ENCODE results near the gene CRACR2B.

Gene CRACR2B

DNA sequence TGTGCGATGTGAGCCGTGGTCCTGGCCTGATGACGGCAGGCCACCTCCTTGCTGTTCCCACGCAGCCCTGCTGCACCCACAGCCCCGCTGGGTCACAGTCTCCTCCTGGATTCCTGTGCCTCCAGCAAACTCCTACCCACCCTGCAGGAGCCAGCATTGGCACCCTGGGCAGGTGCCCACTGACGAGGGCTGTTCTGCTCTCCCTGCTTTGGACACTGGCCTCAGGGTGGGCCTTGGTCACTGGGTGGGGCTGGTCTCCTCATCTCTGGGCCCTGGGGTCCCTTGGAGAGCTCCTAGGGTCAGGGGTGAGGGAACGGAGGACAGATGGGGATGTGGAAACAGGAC is 27.6 kb downstream of the CRACR2B start:
- no peak for DNase-seq

DNA sequence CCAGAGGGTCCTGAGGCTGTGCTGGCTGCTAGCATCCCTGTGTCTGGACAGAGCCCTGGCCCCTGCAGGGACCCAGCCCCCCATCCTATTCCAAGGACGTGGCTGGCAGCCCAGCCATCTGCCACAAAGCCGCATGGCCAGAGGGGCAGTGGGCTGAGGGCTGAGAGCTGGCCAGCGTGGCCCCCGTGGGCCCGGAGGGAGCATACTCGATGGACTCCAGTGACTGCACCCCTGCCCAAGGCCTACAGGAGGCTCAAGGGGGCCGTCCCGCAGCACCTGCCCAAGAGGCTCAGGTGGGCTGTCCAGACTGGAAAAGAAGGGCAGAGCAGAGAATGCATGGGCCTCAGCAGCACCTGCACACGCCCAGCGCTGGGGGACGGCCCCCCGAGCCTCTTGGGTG is 28.1 kb downstream of the CRACR2B start:
- DNase-seq: no peak

DNA sequence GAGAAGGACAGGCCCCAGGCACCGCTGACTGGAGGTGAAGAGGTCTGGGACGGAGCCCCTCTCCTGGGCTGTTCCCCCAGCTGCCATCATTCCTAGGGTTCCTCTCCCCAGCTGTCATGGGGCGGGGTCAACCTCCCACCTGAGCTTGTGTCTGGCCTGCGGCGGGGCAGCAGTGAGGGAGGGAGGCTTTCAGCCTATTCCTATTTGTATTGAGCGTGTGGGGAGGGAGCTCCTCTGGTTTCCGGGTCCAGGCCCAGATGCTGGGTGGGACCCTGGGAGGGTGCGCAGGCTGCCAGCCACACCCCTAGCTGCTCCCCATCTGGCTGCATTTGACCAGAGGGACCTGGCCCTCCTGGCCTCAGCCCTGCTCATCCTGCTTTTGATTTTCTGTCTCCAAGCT is 28.7 kb downstream of the CRACR2B start:
- DNase-seq: no peak

DNA sequence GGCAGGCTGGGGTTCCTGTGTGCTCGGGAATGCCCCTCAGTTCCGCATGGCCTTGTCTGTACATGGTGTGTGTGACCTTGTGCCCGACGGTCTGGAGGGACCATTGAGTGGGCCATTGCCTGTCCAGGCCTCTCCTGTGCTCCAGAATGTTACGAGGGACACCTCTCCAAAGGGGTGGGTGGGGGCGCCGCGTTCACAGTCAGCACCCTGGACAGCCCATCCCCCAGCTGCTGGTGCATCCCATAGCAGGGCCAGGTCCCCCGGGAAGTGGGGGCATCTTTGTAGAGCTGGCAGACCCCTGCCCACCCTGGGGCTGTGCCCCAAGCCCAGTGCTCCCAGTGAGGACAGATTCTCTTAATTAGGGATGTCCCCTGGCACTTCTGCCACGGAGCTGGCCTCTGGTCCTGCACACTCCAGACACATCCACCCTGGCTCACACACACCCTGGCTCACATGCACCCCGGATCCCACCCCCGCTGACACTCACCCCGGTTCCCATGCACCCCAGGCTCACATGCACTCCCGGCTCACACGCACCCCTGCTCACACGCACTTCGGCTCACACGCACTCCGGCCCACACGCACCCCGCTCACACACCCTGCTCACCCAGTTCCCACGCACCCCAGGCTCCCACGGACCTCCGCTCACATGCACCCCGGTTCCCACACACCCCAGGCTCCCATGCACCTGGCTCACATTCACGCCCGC is 30.5 kb downstream of the CRACR2B start:
- DNase-seq: no peak

- no peak for DNase-seq
These were observed 31.1 kb downstream of the CRACR2B start for GRCh38 chr11:858762-859339.

GRCh38 chr11:859394-860131 is 31.8 kb downstream of the CRACR2B start:
- DNase-seq: no peak

DNA sequence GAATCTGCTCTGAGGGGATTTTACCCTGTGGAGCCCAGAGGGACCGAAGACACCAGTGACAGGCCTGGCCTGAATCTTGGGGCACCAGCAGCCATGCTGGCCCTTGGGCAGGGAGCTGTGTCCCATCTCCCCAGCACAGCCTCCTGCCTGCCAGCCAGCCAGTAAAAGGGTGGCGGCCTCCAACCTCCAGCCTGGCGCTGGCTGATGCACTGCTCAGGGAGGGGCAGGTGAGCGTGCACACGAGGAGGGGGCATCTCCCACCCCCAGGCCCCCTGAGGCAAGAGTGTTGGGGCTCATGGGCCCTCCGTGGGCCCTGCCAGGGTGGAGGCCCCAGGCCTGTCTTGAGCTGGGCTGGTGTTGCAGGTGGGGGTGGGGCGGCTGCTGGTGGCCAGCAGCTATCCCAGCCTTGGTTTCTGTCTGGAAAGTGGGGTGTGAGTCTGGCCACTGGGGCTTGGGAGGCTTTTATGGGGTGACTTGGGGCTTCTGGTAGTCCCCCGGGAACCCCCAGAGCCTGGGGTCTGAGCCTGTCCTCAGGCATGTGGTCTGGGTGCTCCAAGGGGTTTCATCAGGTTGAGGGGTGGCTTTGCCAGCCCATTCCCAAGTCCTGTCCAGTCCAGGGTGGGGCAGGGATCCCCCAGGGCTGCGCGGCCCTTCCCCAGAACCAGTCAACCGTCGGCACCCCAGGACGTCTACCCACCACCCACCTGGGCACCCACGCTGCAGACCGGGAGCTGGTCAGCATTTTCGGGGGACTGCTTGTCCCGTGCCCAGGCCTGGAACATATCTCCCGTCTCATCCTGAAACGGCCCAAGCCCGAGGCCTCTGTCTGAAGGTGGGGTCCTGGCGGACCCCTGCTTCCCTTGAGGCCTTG is 32.8 kb downstream of the CRACR2B start:
- DNase-seq: no peak

- no peak for DNase-seq
These were observed 33.4 kb downstream of the CRACR2B start for GRCh38 chr11:861105-861479.

GRCh38 chr11:862081-862661 is 34.5 kb downstream of the CRACR2B start:
- DNase-seq: no peak

DNA sequence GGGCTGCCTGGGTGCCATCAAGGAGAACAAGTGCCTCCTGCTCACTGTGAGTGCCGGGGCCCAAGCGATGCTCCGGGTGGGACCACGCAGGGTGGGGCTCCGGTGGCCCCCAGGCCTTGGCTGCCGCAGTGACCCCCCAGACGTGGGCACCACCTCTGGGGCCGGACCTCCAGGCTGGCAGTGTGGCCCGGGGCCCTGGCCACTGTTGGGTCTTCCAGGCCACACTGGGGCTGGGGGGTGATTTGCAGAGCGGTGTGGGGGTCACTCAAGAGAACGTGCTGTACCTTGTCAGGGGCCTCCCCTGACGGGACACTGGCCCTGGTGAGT is 34.9 kb downstream of the CRACR2B start:
- no peak for DNase-seq

DNA sequence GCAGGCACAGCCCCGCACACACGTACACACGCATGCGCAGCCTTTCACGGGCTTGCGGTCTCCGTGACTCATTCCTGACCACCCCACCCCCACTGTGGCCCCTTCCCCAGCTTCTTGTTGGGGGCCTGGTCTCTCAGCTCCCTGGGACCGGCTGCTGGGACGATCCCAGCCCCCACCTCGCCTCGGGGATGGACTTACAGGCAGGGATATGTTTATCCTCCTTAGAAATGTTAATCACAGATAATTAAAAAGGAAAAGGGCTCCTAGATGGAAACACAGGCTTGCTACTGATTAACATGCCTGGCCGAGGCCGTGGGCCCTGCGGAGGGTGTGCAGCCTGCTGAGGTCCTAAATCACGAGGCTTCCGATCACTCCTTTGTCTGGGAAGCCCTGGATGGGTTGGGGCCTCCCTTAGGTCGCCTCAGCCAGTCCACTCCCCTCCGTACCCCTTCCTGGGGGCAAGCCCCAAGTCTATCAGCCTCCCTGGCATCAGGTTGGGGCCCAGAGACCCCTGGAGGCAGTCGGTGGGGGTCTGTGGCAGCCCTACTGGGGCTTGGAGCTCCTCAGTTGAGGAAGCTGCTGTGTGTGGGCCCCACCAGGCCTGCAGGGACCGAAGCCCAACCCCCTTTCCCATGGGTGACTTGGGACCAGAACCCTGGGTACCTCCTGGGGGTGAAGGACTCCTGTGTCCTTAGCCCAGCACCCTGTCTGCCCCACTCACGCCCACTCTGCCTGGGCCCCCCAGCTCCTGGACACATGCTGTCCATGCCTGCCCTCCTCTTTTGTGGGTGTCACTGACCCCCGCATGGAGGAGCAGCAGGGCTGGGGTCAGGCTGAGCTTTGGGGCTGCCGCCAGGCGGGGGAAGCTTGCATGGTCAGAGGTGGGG is 35.5 kb downstream of the CRACR2B start:
- DNase-seq: no peak

DNA sequence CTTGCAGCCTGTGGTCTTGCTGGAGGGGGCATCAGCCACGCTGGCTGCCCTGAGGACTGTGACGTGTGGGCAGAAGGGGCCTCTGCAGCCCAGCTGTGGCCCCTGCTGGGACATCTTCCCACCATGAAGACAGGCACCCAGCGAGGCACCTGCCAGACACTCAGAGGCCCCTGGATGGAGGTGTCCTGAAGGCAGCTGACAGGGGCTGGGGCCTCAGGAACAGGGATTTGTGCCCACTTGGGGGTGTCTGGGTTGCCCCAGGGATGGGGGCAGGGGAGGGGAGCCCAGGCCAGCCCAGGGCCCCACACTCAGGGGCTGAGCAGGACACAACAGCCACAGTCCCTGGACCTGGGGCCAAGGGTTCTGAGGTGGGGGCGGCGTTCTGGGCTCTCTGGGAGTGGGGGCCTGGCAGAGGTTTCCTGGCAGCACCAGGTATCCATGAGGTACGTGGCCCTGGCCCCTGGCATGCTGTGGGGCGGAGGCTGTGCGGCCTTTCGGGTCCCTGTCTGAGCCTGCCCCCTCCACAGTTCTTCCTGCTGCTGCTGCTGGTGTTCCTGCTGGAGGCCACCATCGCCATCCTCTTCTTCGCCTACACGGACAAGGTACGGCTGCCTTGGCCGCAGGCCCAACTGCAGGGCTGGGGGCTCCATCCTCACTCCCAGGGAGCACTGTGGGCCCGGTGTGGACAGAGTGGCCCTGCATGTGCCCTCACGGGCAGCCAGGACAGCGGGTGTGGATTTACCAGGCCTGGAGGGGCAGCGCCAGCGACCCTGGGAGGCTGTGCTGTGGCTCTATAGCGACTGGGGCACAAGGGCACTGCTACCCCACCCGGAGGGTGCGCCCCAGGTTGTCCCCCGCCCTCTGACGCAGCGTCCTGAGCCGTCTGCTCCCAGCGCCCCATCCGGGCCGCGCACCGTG is 36.5 kb downstream of the CRACR2B start:
- DNase-seq: no peak

DNA sequence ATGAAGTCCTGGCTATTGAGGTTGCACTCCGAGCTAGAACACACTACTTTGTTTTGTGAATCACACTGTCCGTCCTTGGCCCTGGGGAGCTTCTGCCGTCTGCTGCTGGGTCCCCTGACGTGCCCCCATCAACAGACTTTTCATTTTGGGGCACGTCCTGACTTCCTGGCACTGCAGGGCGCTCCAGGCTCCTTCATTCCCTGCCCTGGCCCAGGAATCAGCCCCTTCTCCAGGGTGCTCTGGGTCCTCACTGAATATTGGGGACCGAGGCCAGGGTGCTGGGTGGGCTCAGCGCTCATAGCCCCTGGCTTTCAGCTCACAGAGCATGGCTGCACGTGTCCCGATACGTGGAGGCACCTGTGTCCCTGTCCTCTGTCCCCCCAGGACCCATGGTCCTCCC is 37.2 kb downstream of the CRACR2B start:
- no peak for DNase-seq

- no peak for DNase-seq
These were observed 38.0 kb downstream of the CRACR2B start for GRCh38 chr11:865462-866430.

- DNase-seq: no peak
These were observed 38.8 kb downstream of the CRACR2B start for GRCh38 chr11:866481-866880.

DNA sequence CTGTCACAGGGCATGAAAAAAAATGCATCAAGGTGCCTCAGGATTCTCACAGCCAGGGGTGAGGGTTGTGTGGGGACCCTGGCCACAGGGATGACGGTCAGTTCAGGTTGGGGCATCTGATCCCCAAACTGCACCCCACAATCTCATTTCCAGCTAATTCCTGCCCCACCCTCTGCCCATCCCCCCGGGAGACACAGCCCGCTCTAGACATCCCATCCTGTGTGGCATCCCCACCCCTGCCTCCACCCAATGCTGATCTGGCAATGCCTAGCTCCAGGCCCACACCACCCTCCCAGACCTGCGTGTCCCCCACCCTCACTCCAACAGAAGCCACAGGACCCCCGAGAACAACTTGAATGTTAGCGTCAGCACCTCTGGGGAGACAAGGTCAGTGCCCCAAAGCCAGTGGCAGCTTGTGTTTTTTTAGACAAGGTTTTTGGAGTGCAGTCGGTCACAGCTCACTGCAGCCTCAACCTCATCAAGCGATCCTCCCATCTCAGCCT is 40.2 kb downstream of the CRACR2B start:
- DNase-seq: no peak

- no peak for DNase-seq
These were observed 40.7 kb downstream of the CRACR2B start for GRCh38 chr11:868394-868793.

GRCh38 chr11:868802-869201 is 41.1 kb downstream of the CRACR2B start:
- no peak for DNase-seq

DNA sequence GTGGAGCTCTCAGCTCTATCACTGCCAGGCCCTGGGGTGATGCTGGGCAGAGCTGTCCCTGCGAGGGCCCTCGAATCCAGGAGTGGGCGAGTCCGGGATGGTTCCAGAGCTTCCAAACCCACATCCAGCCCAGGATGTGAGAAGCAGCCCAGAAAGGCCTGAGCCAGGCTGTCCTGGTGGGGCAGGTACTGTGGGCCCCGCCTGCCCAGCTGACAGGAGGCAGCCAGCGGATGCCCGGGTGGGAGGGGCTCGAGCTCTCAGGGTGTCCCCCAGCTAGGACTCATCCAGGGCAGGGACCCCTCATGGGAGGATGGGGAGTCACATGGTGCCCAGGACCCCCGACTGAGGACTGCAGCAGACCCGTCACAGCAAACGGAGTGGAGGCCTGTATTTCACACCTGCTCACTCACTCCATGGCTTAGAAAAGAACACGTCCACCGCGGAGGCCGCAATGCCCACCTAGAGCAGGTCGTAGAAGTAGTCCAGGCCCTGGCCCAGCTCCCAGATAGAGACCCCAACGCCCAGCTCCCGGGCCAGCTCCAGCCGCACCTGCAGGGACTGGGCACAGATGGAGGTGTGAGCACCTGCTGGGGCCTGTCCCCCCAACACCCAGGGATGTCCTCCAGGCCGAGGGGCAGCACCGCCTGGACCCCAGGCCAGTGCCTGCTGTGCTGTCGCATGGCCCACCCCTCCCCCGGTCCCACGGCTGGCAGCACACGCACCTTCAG is 41.8 kb downstream of the CRACR2B start:
- DNase-seq: no peak
